OCI-LY7 (cell line): Measurements from ENCODE around the gene CYB561. TPM values are rescaled to one million over a fixed set of nuclear protein-coding genes. Genes with fewer than 3 reads are reported as not detected.

Experiments
- BruUV-seq: library from RNA; stranded (reverse); fragments of 400-500 nt; replicated peaks from 2 replicates; lab custom pipeline; 2021; lab: Mats Ljungman, UMichigan
- CTCF ChIA-PET: fragments of 300-600 bp; sonication (Branson Sonifier 250); formaldehyde crosslinking; loops from one replicate; lab custom pipeline; 2022; ENCODE audit warnings: antibody characterized with exemption; ENCODE audit not compliant: unreplicated experiment; lab: Charles Lee
- POLR2A ChIA-PET: fragments of 300-600 bp; sonication (Branson Sonifier 250); formaldehyde crosslinking; loops from one replicate; lab custom pipeline; 2022; ENCODE audit warnings: antibody characterized with exemption; lab: Charles Lee
- DNase-seq: peaks from one replicate; pipeline ENCODE4 v3.0.0-alpha.2; 2015; ENCODE audit warnings: low spot score
- H2AFZ ChIP-seq: fragments of 200-600 bp; sonication (generic), shearing (Covaris generic); 2 replicates; pipeline ENCODE4 v1.6.1; 2014; ENCODE audit warnings: mild to moderate bottlenecking, antibody characterized with exemption, low read length, moderate library complexity
- H3K27ac ChIP-seq: fragments of 200-600 bp; sonication (generic); 2 replicates; pipeline ENCODE4 v1.5.1; 2014; ENCODE audit warnings: mixed run types, low read depth, mild to moderate bottlenecking, moderate library complexity, low read length, inconsistent platforms; ENCODE audit not compliant: poor library complexity, severe bottlenecking
- H3K36me3 ChIP-seq: fragments of 200-600 bp; sonication (generic); 2 replicates; pipeline ENCODE4 v1.6.1; 2014; ENCODE audit warnings: mild to moderate bottlenecking, antibody characterized with exemption, low read length, moderate library complexity, mixed read lengths; ENCODE audit not compliant: insufficient read depth
- H3K4me1 ChIP-seq: fragments of 200-600 bp; sonication (generic); 2 replicates; pipeline ENCODE4 v1.5.1; 2014; ENCODE audit warnings: mild to moderate bottlenecking, low read length; ENCODE audit not compliant: insufficient read depth, poor library complexity, severe bottlenecking
- H3K4me2 ChIP-seq: fragments of 200-600 bp; sonication (generic); 2 replicates; pipeline ENCODE4 v1.6.1; 2014; ENCODE audit warnings: mild to moderate bottlenecking, low read length
- H3K4me3 ChIP-seq: fragments of 200-600 bp; sonication (generic); 2 replicates; pipeline ENCODE4 v1.5.1; 2014; ENCODE audit warnings: mild to moderate bottlenecking, low read depth, low read length; ENCODE audit not compliant: poor library complexity, severe bottlenecking
- H3K79me2 ChIP-seq: fragments of 200-600 bp; sonication (generic); 2 replicates; pipeline ENCODE4 v1.6.1; 2016; ENCODE audit warnings: low read depth, mild to moderate bottlenecking, low read length, moderate library complexity, mixed read lengths; ENCODE audit not compliant: insufficient read depth
- H3K9me2 ChIP-seq: fragments of 200-600 bp; sonication (generic); 2 replicates; pipeline ENCODE4 v1.6.1; 2016; ENCODE audit warnings: mild to moderate bottlenecking, low read length, mixed read lengths; ENCODE audit not compliant: insufficient read depth
- H3K9me3 ChIP-seq: fragments of 200-600 bp; sonication (generic); 2 replicates; pipeline ENCODE4 v1.6.1; 2014; ENCODE audit warnings: mild to moderate bottlenecking, mixed run types, low read length, mixed read lengths
- H4K20me1 ChIP-seq: fragments of 200-600 bp; sonication (generic); 2 replicates; pipeline ENCODE4 v1.6.1; 2014; ENCODE audit warnings: mild to moderate bottlenecking, antibody characterized with exemption, low read length, moderate library complexity, mixed read lengths; ENCODE audit not compliant: insufficient read depth
- EZH2phosphoT487 ChIP-seq: fragments of 200-600 bp; sonication (generic); IDR thresholded peaks from 2 replicates; pipeline ENCODE4 v1.6.1; 2018; ENCODE audit warnings: low read depth, borderline replicate concordance, mild to moderate bottlenecking, mixed run types, antibody characterized with exemption, low read length, moderate library complexity, mixed read lengths
- intact Hi-C: fragments of 100-400 bp; cut with micrococcal nuclease; formaldehyde crosslinking; loops from one replicate; pipeline ENCODE4 v1.10.0; 2022; ENCODE audit not compliant: unreplicated experiment
- total RNA-seq, 2 experiments: library from RNA; depleted of rRNA in 1 of 2; stranded (reverse); fragments of >200 nt in 1 of 2; shearing (Covaris generic) in 1 of 2; gene quantifications; 2 replicates each; pipeline ENCODE4 v1.2.3, GENCODE V29; 2014 to 2022
- TF ChIP-seq, protein P1 (sequence below): fragments of 200-600 bp; sonication (generic); conservative IDR thresholded peaks from 2 replicates; pipeline ENCODE4 v1.5.1; 2014; ENCODE audit warnings: mild to moderate bottlenecking, antibody characterized with exemption, low read length, moderate library complexity, mixed read lengths

The CYB561 gene
- total RNA-seq, 2 experiments from 2014 or later, result not detected

DNA sequence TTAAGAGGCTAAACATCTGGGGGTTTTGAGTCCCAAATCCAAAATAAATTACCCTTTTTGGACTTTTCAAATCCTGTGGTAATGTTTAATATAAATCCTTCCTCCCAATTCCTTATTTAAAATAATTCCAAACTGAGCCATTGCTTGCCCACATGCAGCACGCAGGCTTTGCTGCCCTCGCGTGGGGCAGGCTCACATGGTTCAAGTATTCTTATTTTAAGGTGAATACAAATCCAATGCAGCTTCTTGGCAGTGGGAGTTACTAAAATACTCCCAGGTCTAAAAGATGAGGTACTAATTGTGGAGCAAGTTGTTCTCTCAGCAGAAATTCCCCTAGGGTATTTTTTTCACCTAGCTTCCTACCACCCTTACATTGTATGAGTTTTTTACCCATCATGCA, 33.0 kb downstream of the CYB561 start:
- TF ChIP-seq EZH2phosphoT487, result no peak
- TF ChIP-seq, protein P1, sequence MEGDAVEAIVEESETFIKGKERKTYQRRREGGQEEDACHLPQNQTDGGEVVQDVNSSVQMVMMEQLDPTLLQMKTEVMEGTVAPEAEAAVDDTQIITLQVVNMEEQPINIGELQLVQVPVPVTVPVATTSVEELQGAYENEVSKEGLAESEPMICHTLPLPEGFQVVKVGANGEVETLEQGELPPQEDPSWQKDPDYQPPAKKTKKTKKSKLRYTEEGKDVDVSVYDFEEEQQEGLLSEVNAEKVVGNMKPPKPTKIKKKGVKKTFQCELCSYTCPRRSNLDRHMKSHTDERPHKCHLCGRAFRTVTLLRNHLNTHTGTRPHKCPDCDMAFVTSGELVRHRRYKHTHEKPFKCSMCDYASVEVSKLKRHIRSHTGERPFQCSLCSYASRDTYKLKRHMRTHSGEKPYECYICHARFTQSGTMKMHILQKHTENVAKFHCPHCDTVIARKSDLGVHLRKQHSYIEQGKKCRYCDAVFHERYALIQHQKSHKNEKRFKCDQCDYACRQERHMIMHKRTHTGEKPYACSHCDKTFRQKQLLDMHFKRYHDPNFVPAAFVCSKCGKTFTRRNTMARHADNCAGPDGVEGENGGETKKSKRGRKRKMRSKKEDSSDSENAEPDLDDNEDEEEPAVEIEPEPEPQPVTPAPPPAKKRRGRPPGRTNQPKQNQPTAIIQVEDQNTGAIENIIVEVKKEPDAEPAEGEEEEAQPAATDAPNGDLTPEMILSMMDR, result no peak
- CTCF ChIA-PET, result no interaction called here
- no TSS peak for BruUV-seq

GRCh38 chr17:63412234-63412633, 33.9 kb downstream of the CYB561 start:
- intact Hi-C loops, result no loop called here
- no peak for DNase-seq
- no peak overlapping the region for H3K4me3 ChIP-seq
- ChIA-PET CTCF (no interaction called here), POLR2A (no interaction called here)
- no peak overlapping the region for H3K27ac ChIP-seq
- H3K79me2 ChIP-seq, result no peaks in the 10 kb centered on the region
- H3K4me1 ChIP-seq, result no peaks in the 10 kb centered on the region
- TF ChIP-seq, protein P1, result no peak
- no peak for TF ChIP-seq EZH2phosphoT487
- H3K9me2 ChIP-seq, result no peaks in the 10 kb centered on the region
- H3K4me2 ChIP-seq, result no peak overlapping the region
- H2AFZ ChIP-seq, result no peak overlapping the region
- no peaks in the 10 kb centered on the region for H3K36me3 ChIP-seq
- BruUV-seq, result no TSS peak
- no peaks in the 10 kb centered on the region for H4K20me1 ChIP-seq
- no peaks in the 10 kb centered on the region for H3K9me3 ChIP-seq

More for the DNA sequence above, 33.0 kb downstream of the CYB561 start:
- H3K4me2 ChIP-seq, result no peak overlapping the region
- H2AFZ ChIP-seq, result no peak overlapping the region
- no peaks in the 10 kb centered on the region for H3K9me2 ChIP-seq
- H3K4me3 ChIP-seq, result no peak overlapping the region
- H3K4me1 ChIP-seq, result no peaks in the 10 kb centered on the region
- H3K36me3 ChIP-seq, result no peaks in the 10 kb centered on the region
- POLR2A ChIA-PET, result interaction anchor here (0.6 kb wide), 1 partner anchor 21 kb away, joined by 3 read pairs; no protein-coding TSS in a partner anchor
- H3K27ac ChIP-seq, result no peak overlapping the region
- no peaks in the 10 kb centered on the region for H3K9me3 ChIP-seq
- no peak for DNase-seq
- H3K79me2 ChIP-seq, result no peaks in the 10 kb centered on the region
- H4K20me1 ChIP-seq, result no peaks in the 10 kb centered on the region
- intact Hi-C loops, result no loop called here

DNA sequence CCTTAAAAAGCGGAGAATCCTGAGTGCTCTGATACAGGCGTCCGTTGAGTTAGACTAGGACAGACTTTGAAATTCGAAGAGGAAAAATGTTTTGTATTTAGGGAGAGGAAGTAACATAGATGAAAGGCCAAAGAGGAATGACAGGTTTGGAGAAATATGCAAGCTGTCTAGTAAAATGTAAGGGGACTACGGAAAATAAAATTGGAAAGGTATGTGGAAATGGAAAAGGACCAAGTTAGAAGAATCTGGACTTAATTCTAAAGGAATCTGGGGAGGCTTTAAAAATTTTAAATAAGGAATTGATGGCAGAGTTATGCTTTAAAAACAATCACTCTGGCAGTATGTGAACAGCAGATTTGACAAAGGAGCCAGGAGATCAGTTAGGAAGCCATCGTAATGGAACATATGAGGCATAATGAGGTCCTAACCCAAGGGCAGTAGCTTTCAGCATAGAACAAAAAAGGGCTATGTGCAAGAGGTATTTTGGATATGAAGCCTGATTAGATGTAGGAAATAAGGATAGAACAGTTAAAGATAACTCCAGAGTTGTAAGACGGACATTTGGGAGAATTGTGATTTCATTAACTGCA, 38.3 kb downstream of the CYB561 start:
- POLR2A ChIA-PET, result no interaction called here
- Histone ChIP-seq H3K4me2 (no peak overlapping the region), H3K79me2 (no peaks in the 10 kb centered on the region), H3K9me2 (no peaks in the 10 kb centered on the region), H2AFZ (no peak overlapping the region), H4K20me1 (no peaks in the 10 kb centered on the region), H3K4me3 (no peak overlapping the region), H3K9me3 (no peaks in the 10 kb centered on the region), H3K36me3 (no peaks in the 10 kb centered on the region), H3K27ac (no peak overlapping the region), H3K4me1 (no peaks in the 10 kb centered on the region)
- no peak for TF ChIP-seq EZH2phosphoT487
- TF ChIP-seq, protein P1, result no peak
- CTCF ChIA-PET, result no interaction called here
- DNase-seq, result no peak
- BruUV-seq, result no TSS peak
- intact Hi-C loops, result loop anchor here (2.0 to 5.0 kb wide), 2 partner anchors 326 to 735 kb away; no protein-coding TSS in a partner anchor
